Measurements from ENCODE around the gene DDT. TPM values are rescaled to one million over a fixed set of nuclear protein-coding genes. Genes with fewer than 3 reads are reported as not detected.

DDT gene
- total and polyA plus RNA-seq, 2 donors (not counting 3 experiments of a cell fraction or from before 2014, with no cell fraction given), result 106 to 205 TPM

GRCh38 chr22:24005201-24005600 lies 31.0 kb upstream of the DDT start, which contains the start of gene GSTT4:
GSTT4 (minus strand) TSS chr22:24005453; CDS start chr22:24005356, 97 bp downstream.
- no peaks in the 10 kb centered on the region for H3K9me1 ChIP-seq (replicated peaks; ENCODE audit: control insufficient read depth, extremely low read depth, insufficient read depth, low read length)
- no peaks in the 10 kb centered on the region for H3K79me2 ChIP-seq (ENCODE audit: control insufficient read depth, insufficient read depth, low read length)
- H3K36me3 ChIP-seq (ENCODE audit: control insufficient read depth in 2 of 2, extremely low read depth in 1 of 2, insufficient read depth in 2 of 2, low read length in 2 of 2), result no peaks in the 10 kb centered on the region
- ChIA-PET POLR2A (no interaction called here), CTCF (interaction anchor here (0.6 to 1.1 kb wide), 2 partner anchors 42 to 520 kb away, joined by 3 read pairs; no protein-coding TSS in a partner anchor)
- BruUV-seq (replicated peaks), result no TSS peak
- DNase-seq (ENCODE audit: low read depth, low spot score) (no peak), FAIRE-seq (no peak)
- H2AFZ ChIP-seq (ENCODE audit: low read depth, low read length), result no peak within 1 kb of the TSS
- intact Hi-C loops (cut with micrococcal nuclease) (no loop called here), dilution Hi-C loops (cut with MboI; ENCODE audit: extremely low pct_ligation_motif_present, low sequenced_read_pairs) (no loop called here)
- H3K4me1 ChIP-seq (ENCODE audit: control insufficient read depth, extremely low read depth, insufficient read depth, low read length), result no peaks in the 10 kb centered on the region
- TF ChIP-seq EZH2 (IDR thresholded peaks at IDR 0.05; ENCODE audit: borderline replicate concordance, low read depth, low read length, severe bottlenecking) (no peak), MAX (IDR thresholded peaks at IDR 0.05; ENCODE audit: insufficient read depth, insufficient read length) (no peak), POLR2A (IDR thresholded peaks at IDR 0.05; ENCODE audit: low read depth, low read length) (no peak), FOS (IDR thresholded peaks at IDR 0.05; ENCODE audit: borderline replicate concordance, insufficient read depth, low read length) (no peak), JUN (IDR thresholded peaks at IDR 0.05; ENCODE audit: borderline replicate concordance, insufficient read depth, insufficient read length, low read depth) (no peak), CTCF (IDR thresholded peaks at IDR 0.05; ENCODE audit: extremely low read depth in 1 of 2, insufficient read depth in 1 of 2, low read depth in 1 of 2, low read length in 2 of 2) (no peak), MYC (IDR thresholded peaks at IDR 0.05; ENCODE audit: low read depth, low read length) (no peak), POLR2AphosphoS5 (IDR thresholded peaks at IDR 0.05; ENCODE audit: insufficient read depth, low read depth, low read length) (no peak), GATA2 (IDR thresholded peaks at IDR 0.05; ENCODE audit: insufficient read depth, insufficient read length, low read depth, low read length) (no peak)
- no peaks in the 10 kb centered on the region for H3K9me3 ChIP-seq (replicated peaks; ENCODE audit: control insufficient read depth, insufficient read depth, low read length)
- H4K20me1 ChIP-seq (replicated peaks; ENCODE audit: control insufficient read depth, extremely low read depth, insufficient read depth, low read length), result no peaks in the 10 kb centered on the region
- H3K4me3 ChIP-seq (replicated peaks in 1 of 3; ENCODE audit: insufficient read depth in 1 of 3, low read depth in 1 of 3, low read length in 3 of 3), result no peak within 1 kb of the TSS
- H3K27me3 ChIP-seq (ENCODE audit: control insufficient read depth in 2 of 2, insufficient read depth in 2 of 2, low read length in 2 of 2), result no peaks in the 10 kb centered on the region
- H3K9ac ChIP-seq (replicated peaks; ENCODE audit: extremely low read depth, insufficient read depth, low read length), result no peak within 1 kb of the TSS
- H3K4me2 ChIP-seq (ENCODE audit: insufficient read depth, low read length), result no peak within 1 kb of the TSS
- H3K27ac ChIP-seq (ENCODE audit: insufficient read depth, low read depth, low read length), result no peak within 1 kb of the TSS
